Measurements from ENCODE around the gene APH1B. TPM values are rescaled to one million over a fixed set of nuclear protein-coding genes. Genes with fewer than 3 reads are reported as not detected.

APH1B gene
- total and polyA plus RNA-seq, 2 of the 4 experiments (the other 2 are of a cell fraction): 7.0 to 7.7 TPM

- no CpG with 5 or more reads among the region's 5 CpGs for WGBS, 2 experiments (ENCODE audit: extremely low coverage in 2 of 2, insufficient read length in 1 of 2)
- no TSS peak for BruUV-seq (replicated peaks)
- Histone ChIP-seq H3K4me1 (ENCODE audit: control insufficient read depth, insufficient read depth, low read length) (peaks cover 13% of the 10 kb centered on the region), H4K20me1 (ENCODE audit: insufficient read depth, low read length) (peaks cover 3% of the 10 kb centered on the region; the same call in 1 of the 2 replicates), H4K91ac (ENCODE audit: insufficient read depth, low read depth, low read length) (no peak overlapping the region), H3K9me3 (ENCODE audit: control insufficient read depth, insufficient read depth, low read length) (no peaks in the 10 kb centered on the region; the same call in 1 of the 2 replicates), H3K56ac (ENCODE audit: extremely low read depth, insufficient read depth, low read length) (no peak overlapping the region), H3K4me2 (ENCODE audit: low read depth, low read length) (no peak overlapping the region), H4K5ac (ENCODE audit: low read depth, low read length) (no peak overlapping the region), H3K23ac (ENCODE audit: low read depth, low read length) (no peak overlapping the region), H4K8ac (ENCODE audit: low read depth in 2 of 2, low read length in 2 of 2) (no peak overlapping the region), H3K9ac (ENCODE audit: low read depth, low read length) (no peak overlapping the region), H2AFZ (replicated peaks; ENCODE audit: low read length, poor library complexity) (no peak overlapping the region), H2AK5ac (ENCODE audit: low read depth, low read length) (no peak overlapping the region), H2AK9ac (replicated peaks; ENCODE audit: low read depth, low read length, poor library complexity) (no peak overlapping the region), H2BK120ac (ENCODE audit: low read depth, low read length) (no peak overlapping the region), H3K27me3 (ENCODE audit: control insufficient read depth, insufficient read depth, low read length) (no peaks in the 10 kb centered on the region), H3K4ac (ENCODE audit: low read depth, low read length) (no peak overlapping the region), H3K14ac (replicated peaks; ENCODE audit: low read depth, low read length) (no peak overlapping the region), H2BK5ac (ENCODE audit: low read depth, low read length, poor library complexity, severe bottlenecking) (peak overlapping the region; percentile 30), H3K9me1 (ENCODE audit: insufficient read depth, low read length) (peaks cover 7% of the 10 kb centered on the region), H3K79me1 (ENCODE audit: low read depth in 1 of 2, low read length in 2 of 2) (peaks cover 25 to 58% of the 10 kb centered on the region in 2 experiments), H3K18ac (ENCODE audit: low read depth, low read length) (no peak overlapping the region), H3K36me3 (ENCODE audit: control insufficient read depth, insufficient read depth, low read length) (peaks cover 12% of the 10 kb centered on the region), H2BK15ac (ENCODE audit: low read depth, low read length) (0 out of 3 replicates have a peak overlapping the region, but pooled peaks have one; percentile 37), H3K4me3 (ENCODE audit: insufficient read depth, low read depth, low read length) (no peak overlapping the region), H3K27ac (ENCODE audit: insufficient read depth, low read length) (no peak overlapping the region), H2BK20ac (ENCODE audit: low read depth, low read length) (no peak overlapping the region)
- TF ChIP-seq ELK1 (IDR thresholded peaks at IDR 0.05; ENCODE audit: borderline replicate concordance, low read depth, low read length) (no peak), RFX5 (IDR thresholded peaks at IDR 0.05; ENCODE audit: low read depth, low read length) (no peak), USF2 (IDR thresholded peaks at IDR 0.05; ENCODE audit: low read depth, low read length) (no peak), BHLHE40 (IDR thresholded peaks at IDR 0.05; ENCODE audit: low read depth, low read length) (no peak), MXI1 (IDR thresholded peaks at IDR 0.05; ENCODE audit: borderline replicate concordance, low read depth, low read length) (no peak)
- DNase-seq (no peak), ATAC-seq (ENCODE audit: low read depth) (no peak)
- dilution Hi-C loops (cut with HindIII; ENCODE audit: low sequenced_read_pairs, unreplicated experiment): no loop called here
- CTCF ChIA-PET: interaction anchor here (0.8 kb wide), 1 partner anchor 92 kb away, joined by 4 read pairs; no protein-coding TSS in a partner anchor
- in situ Hi-C loops (cut with MboI; ENCODE audit: low sequenced_read_pairs): no loop called here
- intact Hi-C loops (cut with micrococcal nuclease): no loop called here
- POLR2A ChIA-PET (ENCODE audit: unreplicated experiment): no interaction called here
Measured at GRCh38 chr15:63244976-63245645, 32.3 kb upstream of the APH1B start.

Data from IMR-90 (cell line).